ENCODE measurements around the gene TMOD3.

The TMOD3 gene

GRCh38 chr15:51799282-51800252 is 29.9 kb upstream of the TMOD3 start:
- TF ChIP-seq EZH2phosphoT487 (conservative IDR thresholded peaks at IDR 0.05; ENCODE audit: low read length) (no peak), CTCF (IDR thresholded peaks at IDR 0.05; ENCODE audit: insufficient read depth, low read length, poor library complexity, severe bottlenecking) (no peak)
- H3K4me3 ChIP-seq (ENCODE audit: insufficient read depth, low read length, poor library complexity, severe bottlenecking), result no peak overlapping the region
- H3K9ac ChIP-seq (ENCODE audit: low read length), result no peak overlapping the region
- no peak overlapping the region for H2AFZ ChIP-seq (ENCODE audit: low read depth, low read length, severe bottlenecking)
- no peaks in the 10 kb centered on the region for H3K27me3 ChIP-seq (ENCODE audit: low read length)
- no peak overlapping the region for H3K27ac ChIP-seq (ENCODE audit: low read depth, low read length)
- H4K20me1 ChIP-seq (ENCODE audit: low read depth, low read length), result no peaks in the 10 kb centered on the region
- no peaks in the 10 kb centered on the region for H3F3A ChIP-seq (ENCODE audit: insufficient read depth)
- H3K9me2 ChIP-seq (replicated peaks; ENCODE audit: insufficient read depth, low read length), result no peaks in the 10 kb centered on the region
- H3K9me3 ChIP-seq (ENCODE audit: insufficient read depth, low read length), result no peaks in the 10 kb centered on the region
- H3K79me2 ChIP-seq (ENCODE audit: insufficient read depth, low read length), result no peaks in the 10 kb centered on the region
- H3K36me3 ChIP-seq (ENCODE audit: low read length), result no peaks in the 10 kb centered on the region
- H3K4me2 ChIP-seq (ENCODE audit: low read depth, low read length, poor library complexity, severe bottlenecking), result no peak overlapping the region

- no peak overlapping the region for H3K9ac ChIP-seq (ENCODE audit: low read length)
- TF ChIP-seq EZH2phosphoT487 (conservative IDR thresholded peaks at IDR 0.05; ENCODE audit: low read length), result no peak
- TF ChIP-seq CTCF (IDR thresholded peaks at IDR 0.05; ENCODE audit: insufficient read depth, low read length, poor library complexity, severe bottlenecking), result peak; percentile 66
- H3K4me2 ChIP-seq (ENCODE audit: low read depth, low read length, poor library complexity, severe bottlenecking), result no peak overlapping the region
- no peaks in the 10 kb centered on the region for H3K79me2 ChIP-seq (ENCODE audit: insufficient read depth, low read length)
- H3K36me3 ChIP-seq (ENCODE audit: low read length), result no peaks in the 10 kb centered on the region
- H4K20me1 ChIP-seq (ENCODE audit: low read depth, low read length), result no peaks in the 10 kb centered on the region
- no peak overlapping the region for H3K4me3 ChIP-seq (ENCODE audit: insufficient read depth, low read length, poor library complexity, severe bottlenecking)
- no peaks in the 10 kb centered on the region for H3F3A ChIP-seq (ENCODE audit: insufficient read depth)
- no peaks in the 10 kb centered on the region for H3K27me3 ChIP-seq (ENCODE audit: low read length)
- no peaks in the 10 kb centered on the region for H3K9me3 ChIP-seq (ENCODE audit: insufficient read depth, low read length)
- H2AFZ ChIP-seq (ENCODE audit: low read depth, low read length, severe bottlenecking), result no peak overlapping the region
- no peak overlapping the region for H3K27ac ChIP-seq (ENCODE audit: low read depth, low read length)
- H3K9me2 ChIP-seq (replicated peaks; ENCODE audit: insufficient read depth, low read length), result no peaks in the 10 kb centered on the region
Measured at GRCh38 chr15:51801391-51801835, 28.0 kb upstream of the TMOD3 start.

- Histone ChIP-seq H3K9me2 (replicated peaks; ENCODE audit: insufficient read depth, low read length) (no peaks in the 10 kb centered on the region), H3K27ac (ENCODE audit: low read depth, low read length) (no peak overlapping the region), H3K4me2 (ENCODE audit: low read depth, low read length, poor library complexity, severe bottlenecking) (no peak overlapping the region), H2AFZ (ENCODE audit: low read depth, low read length, severe bottlenecking) (no peak overlapping the region), H3K9me3 (ENCODE audit: insufficient read depth, low read length) (no peaks in the 10 kb centered on the region), H4K20me1 (ENCODE audit: low read depth, low read length) (no peaks in the 10 kb centered on the region), H3K27me3 (ENCODE audit: low read length) (no peaks in the 10 kb centered on the region), H3K36me3 (ENCODE audit: low read length) (no peaks in the 10 kb centered on the region), H3K9ac (ENCODE audit: low read length) (no peak overlapping the region), H3K79me2 (ENCODE audit: insufficient read depth, low read length) (no peaks in the 10 kb centered on the region), H3F3A (ENCODE audit: insufficient read depth) (no peaks in the 10 kb centered on the region), H3K4me3 (ENCODE audit: insufficient read depth, low read length, poor library complexity, severe bottlenecking) (no peak overlapping the region)
- TF ChIP-seq CTCF (IDR thresholded peaks at IDR 0.05; ENCODE audit: insufficient read depth, low read length, poor library complexity, severe bottlenecking) (no peak), EZH2phosphoT487 (conservative IDR thresholded peaks at IDR 0.05; ENCODE audit: low read length) (no peak)
Measured at GRCh38 chr15:51802593-51802992, 26.9 kb upstream of the TMOD3 start.

Data from SU-DHL-6 (cell line).